GM19468 (cell line): Measurements from ENCODE around the gene COL20A1.

Source experiments
- ATAC-seq: cut with Tn5 transposase; IDR thresholded peaks from one replicate; pipeline ENCODE4 v1.9.1; 2021; ENCODE audit warnings: mild to moderate bottlenecking, moderate library complexity, moderate number of reproducible peaks; ENCODE audit not compliant: unreplicated experiment; ENCODE audit errors: extremely low read depth

COL20A1 gene

GRCh38 chr20:63382551-63383300 lies 89.7 kb downstream of the COL20A1 start:
- ATAC-seq: no peak

- ATAC-seq: no peak
Observed at GRCh38 chr20:63383556-63383955, 90.6 kb downstream of the COL20A1 start.

- no peak for ATAC-seq
Observed at GRCh38 chr20:63384336-63384735, 91.3 kb downstream of the COL20A1 start.
